ENCODE measurements around the gene ARL13B.

DNA sequence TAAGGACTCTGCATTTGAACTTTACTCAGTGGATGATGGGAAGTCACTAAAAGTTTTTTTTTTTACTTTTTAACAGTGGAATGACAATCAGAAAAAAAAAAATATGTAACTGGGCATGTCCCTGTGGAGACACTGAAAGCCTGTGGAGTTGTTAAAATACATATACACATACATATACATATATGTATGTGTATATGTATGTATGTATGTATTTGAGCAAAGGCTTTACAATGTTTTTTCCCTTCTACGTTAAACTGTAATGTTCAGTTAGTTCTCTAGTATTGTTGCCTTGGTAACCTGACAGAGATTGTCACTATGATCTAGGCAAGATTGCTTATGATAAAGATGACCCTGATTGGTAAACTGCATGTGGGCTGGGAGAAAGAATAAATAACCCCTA, 113.2 kb downstream of the ARL13B start:
- TF ChIP-seq, protein P1, sequence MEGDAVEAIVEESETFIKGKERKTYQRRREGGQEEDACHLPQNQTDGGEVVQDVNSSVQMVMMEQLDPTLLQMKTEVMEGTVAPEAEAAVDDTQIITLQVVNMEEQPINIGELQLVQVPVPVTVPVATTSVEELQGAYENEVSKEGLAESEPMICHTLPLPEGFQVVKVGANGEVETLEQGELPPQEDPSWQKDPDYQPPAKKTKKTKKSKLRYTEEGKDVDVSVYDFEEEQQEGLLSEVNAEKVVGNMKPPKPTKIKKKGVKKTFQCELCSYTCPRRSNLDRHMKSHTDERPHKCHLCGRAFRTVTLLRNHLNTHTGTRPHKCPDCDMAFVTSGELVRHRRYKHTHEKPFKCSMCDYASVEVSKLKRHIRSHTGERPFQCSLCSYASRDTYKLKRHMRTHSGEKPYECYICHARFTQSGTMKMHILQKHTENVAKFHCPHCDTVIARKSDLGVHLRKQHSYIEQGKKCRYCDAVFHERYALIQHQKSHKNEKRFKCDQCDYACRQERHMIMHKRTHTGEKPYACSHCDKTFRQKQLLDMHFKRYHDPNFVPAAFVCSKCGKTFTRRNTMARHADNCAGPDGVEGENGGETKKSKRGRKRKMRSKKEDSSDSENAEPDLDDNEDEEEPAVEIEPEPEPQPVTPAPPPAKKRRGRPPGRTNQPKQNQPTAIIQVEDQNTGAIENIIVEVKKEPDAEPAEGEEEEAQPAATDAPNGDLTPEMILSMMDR (IDR thresholded peaks at IDR 0.05), result no peak
- no peak for TF ChIP-seq POLR2A (IDR thresholded peaks at IDR 0.05)
- no peak for TF ChIP-seq EP300 (IDR thresholded peaks at IDR 0.05; ENCODE audit: low read depth)

Data from transverse colon (tissue), 3 donors.